ENCODE data around the gene ANKRD50.

Gene ANKRD50

GRCh38 chr4:124712372-124713184 lies at the start of gene ANKRD50:
Gene ANKRD50, minus strand, starts transcription at chr4:124712732. Its CDS starts 2,221 bp downstream, at chr4:124710511.
- peak; percentile 31 for DNase-seq

GRCh38 chr4:124757126-124757525 lies 44.6 kb upstream of the ANKRD50 start:
- DNase-seq, result no peak

- DNase-seq, result no peak
Observed at GRCh38 chr4:124754681-124755080, 42.1 kb upstream of the ANKRD50 start.

- no peak for DNase-seq
Observed at GRCh38 chr4:124753941-124754581, 41.5 kb upstream of the ANKRD50 start.

- no peak for DNase-seq
Observed at GRCh38 chr4:124749421-124749820, 36.9 kb upstream of the ANKRD50 start.

- no peak for DNase-seq
Observed at GRCh38 chr4:124748965-124749364, 36.4 kb upstream of the ANKRD50 start.

GRCh38 chr4:124745985-124746801 lies 33.7 kb upstream of the ANKRD50 start:
- no peak for DNase-seq

- DNase-seq, result no peak
Observed at GRCh38 chr4:124743711-124744110, 31.2 kb upstream of the ANKRD50 start.

GRCh38 chr4:124740501-124740900 lies 28.0 kb upstream of the ANKRD50 start:
- DNase-seq, result no peak

GRCh38 chr4:124738994-124739393 lies 26.5 kb upstream of the ANKRD50 start:
- no peak for DNase-seq

- no peak for DNase-seq
Observed at GRCh38 chr4:124737619-124738018, 25.1 kb upstream of the ANKRD50 start.

GRCh38 chr4:124736526-124736925 lies 24.0 kb upstream of the ANKRD50 start:
- DNase-seq, result no peak

- no peak for DNase-seq
Observed at GRCh38 chr4:124727331-124727890, 14.9 kb upstream of the ANKRD50 start.

- no peak for DNase-seq
Observed at GRCh38 chr4:124726269-124726668, 13.7 kb upstream of the ANKRD50 start.

GRCh38 chr4:124722071-124722470 lies 9.5 kb upstream of the ANKRD50 start:
- no peak for DNase-seq

- DNase-seq, result no peak
Observed at GRCh38 chr4:124717101-124717500, 4.6 kb upstream of the ANKRD50 start.

- DNase-seq, result no peak
Observed at GRCh38 chr4:124713185-124713592, 657 bp upstream of the ANKRD50 start.

GRCh38 chr4:124711471-124712371 lies 811 bp downstream of the ANKRD50 start:
- peak; percentile 2 for DNase-seq

- DNase-seq, result no peak
Observed at GRCh38 chr4:124710911-124711310, 1.6 kb downstream of the ANKRD50 start.

GRCh38 chr4:124710015-124710741 lies 2.4 kb downstream of the ANKRD50 start:
- no peak for DNase-seq
